K562 treated with DMSO at 1 percent for 12 hours (cell line): ENCODE measurements around the gene TAX1BP3. TPM values are rescaled to one million over a fixed set of nuclear protein-coding genes. Genes with fewer than 3 reads are reported as not detected.

Experiments used
- total RNA-seq: library from RNA; unstranded; fragments of 300-600 nt; gene quantifications from 2 replicates; pipeline ENCODE4 v1.2.3, GENCODE V29; 2022; ENCODE audit not compliant: insufficient read depth

The TAX1BP3 gene
- 44.2 and 50.8 TPM in 2 replicates for total RNA-seq

GRCh38 chr17:3668279-3669084, at the start of gene TAX1BP3, which contains the start of gene EMC6:
Gene TAX1BP3, minus strand, starts transcription at chr17:3668578. Its CDS starts 52 bp downstream, at chr17:3668526.
Gene EMC6, plus strand, starts transcription at chr17:3668812. Its CDS starts 335 bp downstream, at chr17:3669147.

GRCh38 chr17:3695723-3696411, 27.5 kb upstream of the TAX1BP3 start, which contains the start of gene P2RX5:
Gene P2RX5, minus strand, starts transcription at chr17:3696155. Its CDS starts 150 bp downstream, at chr17:3696005.

GRCh38 chr17:3636154-3636907, 32.0 kb downstream of the TAX1BP3 start, which contains the start of the genes CTNS and SHPK:
Gene CTNS, plus strand, starts transcription at chr17:3636760. Its CDS starts 3,447 bp downstream, at chr17:3640207.
Gene SHPK, minus strand, starts transcription at chr17:3636250. Its CDS starts 31 bp downstream, at chr17:3636219.

Other genes with a start within 250 kb of the TAX1BP3 start
- not detected in 2 replicates for gene OR1E2, start 234.7 kb downstream of the TAX1BP3 start, total RNA-seq
- 0.53 TPM in 1 of 2 replicates, not detected in the other for gene SPATA22, start 196.8 kb downstream of the TAX1BP3 start, total RNA-seq
- not detected in 2 replicates for gene ASPA, start 192.6 kb downstream of the TAX1BP3 start, total RNA-seq
- gene TRPV3, start 110.8 kb downstream of the TAX1BP3 start, total RNA-seq = not detected in 2 replicates
- 0.55 and 1.6 TPM in 2 replicates for gene TRPV1, start 59.2 kb downstream of the TAX1BP3 start, total RNA-seq
- 11.5 and 22.0 TPM in 2 replicates for gene SHPK, start 32.3 kb downstream of the TAX1BP3 start, total RNA-seq
- 13.6 and 28.7 TPM in 2 replicates for gene CTNS, start 31.8 kb downstream of the TAX1BP3 start, total RNA-seq
- 137 and 157 TPM in 2 replicates for gene EMC6, start 234 bp upstream of the TAX1BP3 start, total RNA-seq
- gene P2RX5, start 27.6 kb upstream of the TAX1BP3 start, total RNA-seq = not detected in 2 replicates
- 5.5 and 13.2 TPM in 2 replicates for gene HASPIN, start 55.3 kb upstream of the TAX1BP3 start, total RNA-seq
- 35.8 and 37.6 TPM in 2 replicates for gene ITGAE, start 132.6 kb upstream of the TAX1BP3 start, total RNA-seq
- gene NCBP3, start 177.7 kb upstream of the TAX1BP3 start, total RNA-seq = 2.5 and 9.2 TPM in 2 replicates
- gene CAMKK1, start 224.5 kb upstream of the TAX1BP3 start, total RNA-seq = 2.5 and 3.4 TPM in 2 replicates
- gene P2RX1, start 247.9 kb upstream of the TAX1BP3 start, total RNA-seq = 15.9 and 27.2 TPM in 2 replicates